Esophagus muscularis mucosa (tissue), 4 donors: ENCODE measurements around the gene ERC2.

Experiments
- EP300 ChIP-seq: sonication (generic); formaldehyde crosslinking; IDR thresholded peaks from one replicate; pipeline ENCODE4 v1.6.1; 2017; ENCODE audit warnings: antibody characterized with exemption
- POLR2AphosphoS5 ChIP-seq, 2 donors: sonication (generic); formaldehyde crosslinking; IDR thresholded peaks; one replicate each; pipeline ENCODE4 v1.6.1; 2017; ENCODE audit warnings: antibody characterized with exemption in 2 of 2
- TF ChIP-seq, protein P1 (sequence below), 3 experiments: fragments of 200-600 bp in 2 of 3; fragments of 450-650 bp in 1 of 3; sonication (generic) in 2 of 3; IDR thresholded peaks; one replicate each; pipeline ENCODE4 v1.5.1; 2017 to 2019; ENCODE audit warnings: antibody characterized with exemption in 3 of 3, mild to moderate bottlenecking in 2 of 3, moderate library complexity in 1 of 3

- TF ChIP-seq EP300 (no peak), POLR2AphosphoS5 (IDR thresholded peaks at IDR 0.05) (no peak)
- TF ChIP-seq, protein P1, sequence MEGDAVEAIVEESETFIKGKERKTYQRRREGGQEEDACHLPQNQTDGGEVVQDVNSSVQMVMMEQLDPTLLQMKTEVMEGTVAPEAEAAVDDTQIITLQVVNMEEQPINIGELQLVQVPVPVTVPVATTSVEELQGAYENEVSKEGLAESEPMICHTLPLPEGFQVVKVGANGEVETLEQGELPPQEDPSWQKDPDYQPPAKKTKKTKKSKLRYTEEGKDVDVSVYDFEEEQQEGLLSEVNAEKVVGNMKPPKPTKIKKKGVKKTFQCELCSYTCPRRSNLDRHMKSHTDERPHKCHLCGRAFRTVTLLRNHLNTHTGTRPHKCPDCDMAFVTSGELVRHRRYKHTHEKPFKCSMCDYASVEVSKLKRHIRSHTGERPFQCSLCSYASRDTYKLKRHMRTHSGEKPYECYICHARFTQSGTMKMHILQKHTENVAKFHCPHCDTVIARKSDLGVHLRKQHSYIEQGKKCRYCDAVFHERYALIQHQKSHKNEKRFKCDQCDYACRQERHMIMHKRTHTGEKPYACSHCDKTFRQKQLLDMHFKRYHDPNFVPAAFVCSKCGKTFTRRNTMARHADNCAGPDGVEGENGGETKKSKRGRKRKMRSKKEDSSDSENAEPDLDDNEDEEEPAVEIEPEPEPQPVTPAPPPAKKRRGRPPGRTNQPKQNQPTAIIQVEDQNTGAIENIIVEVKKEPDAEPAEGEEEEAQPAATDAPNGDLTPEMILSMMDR (IDR thresholded peaks at IDR 0.05), result no peak
These were observed 789.6 kb downstream of the ERC2 start for GRCh38 chr3:55678546-55679216.
